ENCODE measurements around the gene ACTA1. TPM values are rescaled to one million over a fixed set of nuclear protein-coding genes. Genes with fewer than 3 reads are reported as not detected.

Gene ACTA1
- total RNA-seq, 1 experiment from 2014 or later, result not detected

GRCh38 chr1:229407206-229408026 lies 26.5 kb downstream of the ACTA1 start:
- ChIA-PET CTCF (no interaction called here), POLR2A (no interaction called here)
- Histone ChIP-seq H3K4me1 (ENCODE audit: control insufficient read depth, insufficient read depth, low read length) (peaks cover 12% of the 10 kb centered on the region), H3K27ac (ENCODE audit: low read length) (no peak overlapping the region), H3K4me3 (ENCODE audit: low read depth in 2 of 2, low read length in 2 of 2) (no peak overlapping the region), H3K9me3 (ENCODE audit: control insufficient read depth, insufficient read depth, low read depth, low read length) (no peaks in the 10 kb centered on the region), H3K36me3 (ENCODE audit: control insufficient read depth, insufficient read depth, low read length) (no peaks in the 10 kb centered on the region), H3K27me3 (ENCODE audit: control insufficient read depth, insufficient read depth, low read length) (no peaks in the 10 kb centered on the region)
- ATAC-seq (no peak), DNase-seq (ENCODE audit: low read depth, low spot score) (no peak)
- BruUV-seq (replicated peaks), result no TSS peak
- intact Hi-C loops (cut with micrococcal nuclease; ENCODE audit: unreplicated experiment) (loop anchor here (10.0 kb wide), 1 partner anchor 63 kb away; the partner anchor contains the start of gene CCSAP), in situ Hi-C loops (cut with HindIII; ENCODE audit: low pct_unique_long_range_greater_than_20kb, low sequenced_read_pairs) (no loop called here)
- TF ChIP-seq TCF7L2 (IDR thresholded peaks at IDR 0.05; ENCODE audit: low read depth, low read length), result no peak
- TF ChIP-seq POLR2AphosphoS5 (IDR thresholded peaks at IDR 0.05; ENCODE audit: low read depth, low read length), result no peak
- no peak for TF ChIP-seq SIN3A (IDR thresholded peaks at IDR 0.05; ENCODE audit: borderline replicate concordance, insufficient read depth, low read depth, low read length)
- no peak for TF ChIP-seq CTCF (IDR thresholded peaks at IDR 0.05)
- TF ChIP-seq REST (IDR thresholded peaks at IDR 0.05; ENCODE audit: insufficient read depth in 1 of 2, low read depth in 2 of 2, low read length in 1 of 2), result no peak

DNA sequence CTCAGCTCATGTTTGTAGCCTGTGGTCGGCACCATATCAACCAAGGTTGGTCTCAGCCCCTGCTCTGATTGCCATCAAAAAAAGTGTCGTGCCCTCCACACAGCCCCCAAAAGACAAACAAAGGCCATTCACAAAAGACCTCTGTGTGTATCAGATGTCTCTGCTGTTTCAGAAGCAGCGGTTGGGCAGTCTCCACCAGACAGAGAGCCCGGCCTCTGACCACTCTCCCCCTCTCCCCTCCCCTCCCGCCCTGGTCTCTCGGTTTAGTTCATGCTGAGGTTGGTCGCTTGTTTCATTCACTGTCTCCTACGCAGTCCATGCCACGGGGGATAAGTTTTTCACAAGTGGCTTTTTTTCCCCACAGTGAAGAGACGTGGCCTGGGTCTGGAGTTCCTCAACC lies 27.1 kb downstream of the ACTA1 start:
- BruUV-seq (replicated peaks), result no TSS peak
- no peak for ATAC-seq

GRCh38 chr1:229403573-229403972 lies 30.3 kb downstream of the ACTA1 start:
- Histone ChIP-seq H3K27me3 (ENCODE audit: control insufficient read depth, insufficient read depth, low read length) (no peaks in the 10 kb centered on the region; the same call in 1 of the 2 replicates), H3K4me3 (ENCODE audit: low read depth in 2 of 2, low read length in 2 of 2) (no peak overlapping the region), H3K36me3 (ENCODE audit: control insufficient read depth, insufficient read depth, low read length) (no peaks in the 10 kb centered on the region), H3K27ac (ENCODE audit: low read length) (no peak overlapping the region), H3K9me3 (ENCODE audit: control insufficient read depth, insufficient read depth, low read depth, low read length) (no peaks in the 10 kb centered on the region), H3K4me1 (ENCODE audit: control insufficient read depth, insufficient read depth, low read length) (no peaks in the 10 kb centered on the region)
- TF ChIP-seq POLR2AphosphoS5 (IDR thresholded peaks at IDR 0.05; ENCODE audit: low read depth, low read length), result no peak
- no peak for TF ChIP-seq SIN3A (IDR thresholded peaks at IDR 0.05; ENCODE audit: borderline replicate concordance, insufficient read depth, low read depth, low read length)
- TF ChIP-seq CTCF (IDR thresholded peaks at IDR 0.05), result no peak
- DNase-seq (ENCODE audit: low read depth, low spot score), result no peak
- CTCF ChIA-PET, result no interaction called here
- no peak for ATAC-seq
- POLR2A ChIA-PET, result no interaction called here
- BruUV-seq (replicated peaks), result no TSS peak
- intact Hi-C loops (cut with micrococcal nuclease; ENCODE audit: unreplicated experiment), result loop anchor here (10.0 kb wide), 1 partner anchor 59 kb away; the partner anchor contains the start of gene CCSAP
- in situ Hi-C loops (cut with HindIII; ENCODE audit: low pct_unique_long_range_greater_than_20kb, low sequenced_read_pairs), result no loop called here

More for the DNA sequence above, 27.1 kb downstream of the ACTA1 start:
- no peaks in the 10 kb centered on the region for H3K9me3 ChIP-seq (ENCODE audit: control insufficient read depth, insufficient read depth, low read depth, low read length)
- intact Hi-C loops (cut with micrococcal nuclease; ENCODE audit: unreplicated experiment), result loop anchor here (10.0 kb wide), 1 partner anchor 62 kb away; the partner anchor contains the start of gene CCSAP
- no peaks in the 10 kb centered on the region; the same call in 1 of the 2 replicates for H3K27me3 ChIP-seq (ENCODE audit: control insufficient read depth, insufficient read depth, low read length)
- TF ChIP-seq TCF7L2 (IDR thresholded peaks at IDR 0.05; ENCODE audit: low read depth, low read length) (no peak), POLR2AphosphoS5 (IDR thresholded peaks at IDR 0.05; ENCODE audit: low read depth, low read length) (no peak)
- ChIA-PET POLR2A (no interaction called here), CTCF (no interaction called here)
- H3K27ac ChIP-seq (ENCODE audit: low read length), result no peak overlapping the region
- in situ Hi-C loops (cut with HindIII; ENCODE audit: low pct_unique_long_range_greater_than_20kb, low sequenced_read_pairs), result no loop called here
- no peak for DNase-seq (ENCODE audit: low read depth, low spot score)
- peaks cover 12% of the 10 kb centered on the region for H3K4me1 ChIP-seq (ENCODE audit: control insufficient read depth, insufficient read depth, low read length)
- no peaks in the 10 kb centered on the region for H3K36me3 ChIP-seq (ENCODE audit: control insufficient read depth, insufficient read depth, low read length)
- H3K4me3 ChIP-seq (ENCODE audit: low read depth in 2 of 2, low read length in 2 of 2), result no peak overlapping the region
